HK-2 (cell line): ENCODE data around the gene CHAT.

Experiments
- DNase-seq: peaks from one replicate; pipeline ENCODE4 v3.0.0-alpha.2; 2018; ENCODE audit not compliant: unreplicated experiment

Gene CHAT

DNA sequence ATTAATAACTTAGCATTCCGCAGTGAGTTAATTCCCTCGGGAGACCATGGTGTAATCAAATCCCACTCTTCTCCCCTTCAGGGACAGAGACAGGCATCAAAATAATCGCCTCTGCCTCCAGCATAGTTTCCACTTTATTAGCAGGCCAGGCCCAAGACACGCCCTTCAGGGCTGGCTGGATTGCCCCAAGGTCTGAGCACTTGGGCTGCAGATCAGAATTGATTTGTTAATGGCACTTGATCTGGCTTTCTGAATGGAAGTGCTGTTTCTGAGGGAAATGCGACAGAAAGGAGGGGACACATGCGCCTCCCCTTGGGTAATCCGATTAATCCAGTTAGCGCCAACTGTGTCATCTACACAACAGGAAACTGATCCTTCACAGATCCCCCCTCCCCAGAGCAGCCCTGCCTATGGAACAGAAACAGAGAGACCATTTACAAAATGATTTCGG is 15.6 kb downstream of the CHAT start:
- no peak for DNase-seq

GRCh38 chr10:49631975-49632374 is 18.1 kb downstream of the CHAT start:
- DNase-seq, result no peak

- peak; percentile 14 for DNase-seq
Observed at GRCh38 chr10:49632406-49633317, 18.8 kb downstream of the CHAT start.

GRCh38 chr10:49633327-49634068 is 19.7 kb downstream of the CHAT start:
- no peak for DNase-seq

DNA sequence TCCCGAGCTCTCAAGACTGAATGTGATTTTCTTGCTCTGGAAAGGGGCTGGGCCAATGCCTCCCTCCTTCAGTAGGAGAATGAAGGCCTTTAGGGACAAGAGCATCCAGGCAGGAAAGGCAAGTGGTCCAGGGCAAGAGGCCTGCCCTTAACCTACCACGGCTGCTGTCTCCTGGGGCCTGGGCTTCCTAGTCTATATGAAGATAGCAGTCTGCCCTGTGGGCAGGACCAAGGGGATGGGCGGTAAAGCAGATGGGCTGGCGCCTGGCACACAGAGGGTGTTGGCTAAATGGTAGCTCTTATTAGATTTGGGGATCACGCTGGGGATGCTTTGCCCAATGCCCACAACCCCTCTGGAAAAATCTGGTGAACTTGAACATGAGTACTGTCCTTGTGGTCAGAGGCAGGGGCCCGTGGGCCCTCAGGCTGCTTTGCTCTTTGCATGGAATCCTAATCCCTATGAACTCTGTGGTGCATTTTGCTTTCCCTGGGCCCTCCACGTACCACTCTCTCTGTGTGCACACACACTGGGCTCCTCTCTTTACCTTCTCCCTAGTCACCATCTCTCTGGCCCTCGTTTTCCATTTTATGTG is 20.3 kb downstream of the CHAT start:
- DNase-seq, result no peak

DNA sequence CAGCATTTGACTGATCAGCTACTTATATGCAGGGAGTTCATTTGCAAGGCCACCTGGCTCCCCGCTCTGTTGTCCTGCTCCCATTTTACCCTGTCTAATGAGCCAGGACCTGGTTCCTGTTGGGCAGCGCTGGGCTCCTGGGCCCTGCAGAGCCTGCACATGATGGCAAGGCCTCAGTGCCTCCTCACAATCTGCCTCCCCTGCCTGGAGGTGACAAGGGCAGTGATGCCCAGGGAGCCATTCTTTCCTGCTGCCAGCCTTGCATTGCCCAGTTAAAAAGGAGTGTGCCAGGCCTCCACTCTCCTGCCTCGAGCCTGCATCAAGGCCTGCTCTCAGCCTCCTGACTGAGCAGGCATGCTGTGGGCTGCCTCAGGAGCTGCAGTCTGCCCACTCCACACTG is 28.5 kb downstream of the CHAT start:
- no peak for DNase-seq

- no peak for DNase-seq
Observed at GRCh38 chr10:49643241-49644034, 29.6 kb downstream of the CHAT start.

GRCh38 chr10:49644035-49644646 is 30.3 kb downstream of the CHAT start:
- no peak for DNase-seq

- no peak for DNase-seq
Observed at GRCh38 chr10:49645417-49645816, 31.6 kb downstream of the CHAT start.

- DNase-seq, result no peak
Observed at GRCh38 chr10:49645871-49646870, 32.3 kb downstream of the CHAT start.

DNA sequence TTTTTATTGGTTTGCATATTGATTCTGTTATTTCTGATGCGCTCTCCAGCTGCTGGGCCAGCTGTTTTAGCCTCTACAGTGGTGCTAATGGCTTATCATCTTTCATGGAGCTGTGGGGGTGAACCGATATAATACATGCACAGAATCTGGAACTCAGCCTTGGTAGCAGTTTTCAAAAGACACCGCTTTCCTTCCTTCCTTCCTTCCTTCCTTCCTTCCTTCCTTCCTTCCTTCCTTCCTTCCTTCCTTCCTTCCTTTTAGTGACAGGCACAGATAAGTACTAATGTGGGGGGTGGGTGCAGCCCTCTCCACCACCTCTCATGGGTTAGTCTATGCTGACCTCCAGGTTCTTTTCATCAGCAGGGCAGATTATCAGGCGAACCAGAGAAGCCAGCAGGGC is 33.7 kb downstream of the CHAT start:
- no peak for DNase-seq

- no peak for DNase-seq
Observed at GRCh38 chr10:49647985-49648795, 34.4 kb downstream of the CHAT start.

DNA sequence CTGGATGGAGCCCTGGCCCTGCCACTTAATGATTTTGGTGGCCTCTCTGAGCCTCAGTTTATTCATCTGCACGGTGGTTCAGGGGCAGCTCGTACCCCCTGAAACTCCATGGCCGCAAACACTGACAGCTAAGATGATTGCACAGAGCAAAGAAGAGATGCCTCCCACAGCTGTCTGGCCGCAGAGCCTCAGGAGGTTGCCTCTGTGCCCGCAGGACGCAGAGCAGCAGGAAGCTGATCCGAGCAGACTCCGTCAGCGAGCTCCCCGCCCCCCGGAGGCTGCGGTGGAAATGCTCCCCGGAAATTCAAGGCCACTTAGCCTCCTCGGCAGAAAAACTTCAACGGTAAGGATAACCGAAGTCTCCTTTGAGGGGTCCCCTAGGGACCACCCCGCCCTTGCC is 35.5 kb downstream of the CHAT start:
- no peak for DNase-seq

DNA sequence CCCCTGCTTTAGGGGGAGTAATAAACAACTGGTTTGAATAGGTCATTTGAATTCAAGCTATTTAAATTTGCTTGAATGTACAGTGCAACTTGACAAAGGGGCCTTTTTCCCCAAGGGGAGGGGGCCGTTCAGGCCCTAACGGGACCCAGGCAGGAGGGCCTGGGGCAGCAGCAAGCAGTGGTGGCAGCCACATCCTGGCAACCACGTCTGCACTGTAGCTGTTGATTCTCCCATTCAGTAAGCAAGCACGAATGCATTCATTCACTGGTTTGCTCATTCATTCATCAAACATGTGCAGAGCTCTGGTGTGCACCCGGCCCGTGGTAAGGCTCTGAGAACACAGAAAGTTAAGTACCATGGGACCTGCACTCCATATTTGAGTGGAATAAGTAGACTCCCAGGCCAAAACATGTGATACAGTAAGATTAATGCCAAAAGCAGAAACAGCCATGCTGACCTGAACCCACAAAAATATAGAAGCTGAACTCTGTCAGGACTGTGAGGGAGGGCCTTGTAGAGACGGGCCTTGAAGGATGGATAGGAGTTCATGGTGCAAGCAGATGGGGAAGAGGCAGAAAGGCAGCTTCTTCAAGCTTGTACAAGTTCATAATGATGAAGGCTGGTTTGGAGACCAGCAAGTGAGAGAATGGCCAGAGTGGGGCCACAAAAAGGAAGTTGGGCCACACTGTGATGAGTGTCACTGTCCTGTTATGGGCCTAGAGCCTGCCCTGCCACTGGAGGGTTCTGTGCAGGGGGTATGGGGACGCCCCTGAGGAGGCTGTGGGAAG is 36.3 kb downstream of the CHAT start:
- DNase-seq, result no peak

- no peak for DNase-seq
Observed at GRCh38 chr10:49650724-49651034, 36.8 kb downstream of the CHAT start.

GRCh38 chr10:49651039-49651835 is 37.4 kb downstream of the CHAT start:
- DNase-seq, result no peak

DNA sequence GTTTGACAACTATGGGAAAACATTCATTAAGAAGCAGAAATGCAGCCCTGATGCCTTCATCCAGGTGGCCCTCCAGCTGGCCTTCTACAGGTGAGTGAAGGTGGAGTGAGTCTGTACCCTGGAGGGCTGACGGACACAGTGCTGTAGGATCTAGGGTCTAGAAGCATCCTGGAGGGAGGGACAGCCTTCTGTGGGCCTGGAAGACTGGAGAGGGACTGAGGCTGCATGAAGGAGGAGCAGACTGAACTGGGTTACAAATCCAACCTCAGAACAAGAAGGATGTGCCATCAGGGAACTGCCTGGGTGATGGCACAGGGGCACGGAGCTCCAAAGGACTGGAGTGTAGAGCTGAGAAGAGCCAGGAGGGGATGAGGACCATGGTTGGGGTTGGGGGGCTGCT is 38.1 kb downstream of the CHAT start:
- DNase-seq, result no peak
